Posterior cingulate gyrus (tissue), 11 donors: ENCODE results near the gene MOV10L1.
"Not testable (repeated sequence)": the region's sequence is repeated elsewhere in the genome, so short reads cannot be mapped to it uniquely, and the experiment has no call there.

Experiments
- DNase-seq, 10 donors: peaks; one replicate each; pipeline versions ENCODE4 v3.0.0 to v3.0.0-alpha.2; 2020 to 2021; ENCODE audit warnings: mixed read lengths in 3 of 10
- intact Hi-C: fragments of 100-400 bp; cut with DNase I; formaldehyde crosslinking; loops from one replicate; pipeline ENCODE4 v1.15.1; 2023

Gene MOV10L1

DNA sequence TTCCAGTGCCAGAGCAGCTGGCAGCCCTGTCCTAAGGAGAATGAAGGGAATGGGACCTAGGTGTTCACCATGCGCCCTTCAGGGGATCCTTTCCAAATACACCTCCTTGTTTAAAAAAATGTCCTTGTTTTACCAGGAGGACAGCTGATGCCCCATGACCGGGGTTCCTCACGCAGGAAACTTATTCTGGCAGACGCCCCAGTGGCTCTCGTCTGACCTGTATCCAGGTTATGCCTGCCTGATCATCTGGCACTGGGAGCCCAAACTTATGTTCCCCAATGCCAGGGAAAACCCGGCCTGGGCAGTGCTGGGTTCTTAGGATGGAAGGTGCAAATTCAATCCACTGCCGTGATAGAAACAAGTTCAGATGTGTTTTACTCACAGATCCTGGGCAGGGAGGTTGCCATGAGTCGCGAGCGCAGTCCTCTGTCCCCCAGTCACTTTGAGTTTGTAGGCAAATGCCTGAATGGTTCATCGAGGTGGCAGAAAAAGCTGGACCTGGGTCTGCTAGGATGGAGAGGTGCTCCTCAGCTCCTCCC, 31.5 kb downstream of the MOV10L1 start:
- no peak for DNase-seq
- intact Hi-C loops: no loop called here

GRCh38 chr22:50123119-50123518, 33.3 kb downstream of the MOV10L1 start:
- no peak for DNase-seq
- intact Hi-C loops: no loop called here

- DNase-seq: no peak
- intact Hi-C loops: no loop called here
These were observed 35.2 kb downstream of the MOV10L1 start for GRCh38 chr22:50125029-50125428.

GRCh38 chr22:50129121-50129736, 39.4 kb downstream of the MOV10L1 start:
- DNase-seq: no peak
- intact Hi-C loops: no loop called here

DNA sequence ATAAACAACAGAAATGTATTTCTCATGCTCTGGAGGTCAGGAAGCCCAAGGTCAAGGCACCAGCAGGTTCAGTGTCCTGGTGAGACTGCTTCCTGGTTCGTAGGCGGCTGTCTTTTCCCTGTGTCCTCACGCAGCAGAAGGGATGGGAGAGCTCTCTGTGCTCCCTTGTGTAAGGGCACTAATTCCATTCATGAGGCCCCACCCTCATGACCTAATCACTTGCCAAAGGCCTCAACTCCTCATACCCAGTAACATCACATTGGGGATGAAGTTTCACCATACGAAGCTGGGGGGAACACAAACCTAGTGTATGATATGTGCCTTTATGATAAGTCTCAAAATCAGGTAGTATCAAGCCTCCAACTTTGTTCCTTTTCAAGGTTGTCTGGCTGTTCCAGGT, 42.1 kb downstream of the MOV10L1 start:
- intact Hi-C loops: no loop called here
- no peak for DNase-seq

DNA sequence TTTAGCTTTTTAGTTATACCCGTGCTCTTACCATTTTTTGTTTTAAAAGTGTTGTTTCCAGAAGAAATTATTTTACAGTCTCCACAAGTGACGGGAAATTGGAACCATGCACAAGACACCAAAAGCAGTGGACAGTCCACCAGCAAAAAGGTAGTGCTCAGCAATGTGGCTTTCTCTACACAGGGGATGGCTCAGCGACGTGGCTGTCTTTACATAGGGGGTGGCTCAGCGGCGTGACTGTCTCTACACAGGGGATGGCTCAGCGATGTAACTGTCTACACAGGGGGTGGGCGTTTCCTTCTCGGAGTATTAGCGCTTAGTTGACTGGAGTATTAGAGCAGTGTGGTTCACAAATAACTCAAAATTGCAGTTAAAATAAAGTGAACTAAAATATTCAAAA, 44.7 kb downstream of the MOV10L1 start:
- peak in 1 of 10 donors; percentile 16 for DNase-seq
- intact Hi-C loops: no loop called here

DNA sequence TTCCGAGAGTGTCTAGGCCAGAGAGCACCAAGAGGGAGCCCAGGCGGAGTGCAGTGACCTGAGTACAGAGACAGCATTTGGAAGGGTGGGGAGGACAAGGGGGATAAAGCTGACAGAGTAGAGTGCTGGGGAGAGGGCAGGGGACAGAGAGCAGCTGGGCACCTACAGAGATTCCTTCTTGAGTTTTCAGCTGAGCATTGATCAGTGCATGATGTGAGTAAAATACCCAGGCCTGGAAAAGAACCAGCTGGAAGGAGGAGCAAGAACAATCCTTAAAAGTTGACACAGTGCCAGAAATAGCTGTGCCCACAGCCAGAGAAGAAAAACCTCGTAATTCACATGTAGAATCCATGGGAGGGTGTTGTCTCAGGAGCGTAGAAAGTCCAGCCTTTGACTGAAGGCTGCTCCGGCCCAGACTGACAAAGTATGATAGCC, 46.8 kb downstream of the MOV10L1 start:
- peak in 1 of 10 donors; percentile 78 for DNase-seq
- intact Hi-C loops: no loop called here

DNA sequence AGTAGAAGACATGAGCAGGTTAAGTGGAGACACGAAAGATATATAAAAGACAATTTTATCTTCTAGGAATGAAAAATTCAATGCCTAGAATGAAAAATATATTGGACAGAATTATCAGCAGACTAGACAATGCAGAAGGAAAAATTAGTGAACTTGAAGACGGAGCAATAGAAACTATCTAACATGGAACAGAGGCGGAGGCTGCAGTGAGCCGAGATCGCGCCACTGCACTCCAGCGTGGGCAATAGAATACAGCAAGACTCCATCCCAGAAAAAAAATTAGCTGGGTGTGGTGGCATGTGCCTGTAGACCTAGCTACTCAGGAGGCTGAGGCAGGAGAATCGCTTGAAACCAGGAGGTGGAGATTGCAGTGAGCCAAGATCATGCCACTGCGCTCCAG, 47.5 kb downstream of the MOV10L1 start:
- intact Hi-C loops: not testable (repeated sequence)
- DNase-seq: peak in 1 of 10 donors; percentile 55

GRCh38 chr22:50138041-50138440, 48.2 kb downstream of the MOV10L1 start:
- intact Hi-C loops: no loop called here
- DNase-seq: no peak

GRCh38 chr22:50138988-50139387, 49.2 kb downstream of the MOV10L1 start:
- intact Hi-C loops: no loop called here
- DNase-seq: no peak

DNA sequence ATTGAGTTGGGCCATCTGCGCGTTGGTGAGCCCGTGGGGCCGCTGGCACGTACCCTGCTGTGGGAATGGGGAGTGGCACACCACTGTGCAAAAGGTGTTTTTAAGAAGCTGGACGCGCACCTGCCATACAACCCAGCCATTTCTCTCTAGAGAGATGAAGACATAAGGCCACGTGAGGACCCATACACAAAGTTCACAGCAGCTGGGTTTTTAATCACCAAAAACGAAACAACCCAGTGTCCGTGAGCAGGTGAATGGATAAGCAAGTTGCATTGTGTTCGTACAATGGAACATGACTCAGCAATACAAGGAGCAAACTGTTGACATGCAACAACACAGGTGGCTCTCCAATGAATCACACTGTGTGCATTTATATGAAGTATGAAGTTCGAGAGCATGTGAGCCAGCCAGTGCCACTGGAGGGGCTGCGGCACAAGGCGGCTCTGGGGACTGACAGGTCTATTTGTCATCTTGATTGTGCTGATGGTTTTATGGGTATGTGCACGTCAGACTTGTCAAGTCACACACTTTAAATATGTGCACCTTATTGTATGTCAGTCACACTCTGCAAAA, 50.1 kb downstream of the MOV10L1 start:
- intact Hi-C loops: no loop called here

GRCh38 chr22:50140615-50141014, 50.8 kb downstream of the MOV10L1 start:
- DNase-seq: no peak
- intact Hi-C loops: no loop called here

More for the DNA sequence above, 50.1 kb downstream of the MOV10L1 start:
- DNase-seq: no peak

GRCh38 chr22:50141462-50141861, 51.7 kb downstream of the MOV10L1 start:
- DNase-seq: peak in 1 of 10 donors; percentile 80

GRCh38 chr22:50141891-50142363, 52.1 kb downstream of the MOV10L1 start:
- DNase-seq: peak in 1 of 10 donors; percentile 17
- intact Hi-C loops: no loop called here

More at GRCh38 chr22:50141462-50141861, 51.7 kb downstream of the MOV10L1 start:
- intact Hi-C loops: no loop called here

GRCh38 chr22:50143096-50143495, 53.3 kb downstream of the MOV10L1 start:
- intact Hi-C loops: no loop called here
- peak in 2 of 10 donors; percentile 6 to 22 for DNase-seq

DNA sequence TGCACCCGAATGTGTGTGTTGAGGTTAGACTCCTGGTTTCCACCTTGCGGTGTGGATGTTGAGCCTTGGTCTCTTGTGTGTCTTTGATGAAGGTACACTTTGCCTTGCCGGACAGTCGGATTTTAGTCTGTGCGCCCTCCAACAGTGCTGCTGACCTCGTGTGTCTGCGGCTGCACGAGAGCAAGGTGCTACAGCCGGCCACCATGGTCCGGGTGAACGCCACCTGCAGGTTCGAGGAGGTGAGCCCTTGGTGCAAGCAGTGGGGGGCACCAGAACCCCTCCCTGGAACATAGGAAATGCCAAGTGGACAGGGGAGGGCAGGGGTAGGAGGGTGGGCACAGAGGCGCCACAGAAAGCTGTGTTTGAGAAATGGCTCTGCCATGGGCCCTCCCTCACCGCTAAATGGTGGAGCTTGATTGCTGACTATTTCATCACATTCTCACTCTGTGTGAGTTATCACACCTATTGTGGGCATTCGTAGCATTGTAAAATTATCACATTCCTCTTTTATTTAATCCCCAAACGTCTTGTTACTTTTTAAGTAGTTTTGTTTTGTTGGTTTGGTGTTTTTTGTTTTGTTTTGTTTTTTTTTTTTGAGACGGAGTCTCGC, 54.3 kb downstream of the MOV10L1 start:
- intact Hi-C loops: no loop called here
- peak in 2 of 10 donors; percentile 38 to 49 for DNase-seq

- DNase-seq: peak in 2 of 10 donors; percentile 58 to 74
- intact Hi-C loops: loop anchor here (2.0 kb wide), 1 partner anchor 65 kb away; no protein-coding TSS in a partner anchor
These were observed 56.1 kb downstream of the MOV10L1 start for GRCh38 chr22:50145721-50146438.

DNA sequence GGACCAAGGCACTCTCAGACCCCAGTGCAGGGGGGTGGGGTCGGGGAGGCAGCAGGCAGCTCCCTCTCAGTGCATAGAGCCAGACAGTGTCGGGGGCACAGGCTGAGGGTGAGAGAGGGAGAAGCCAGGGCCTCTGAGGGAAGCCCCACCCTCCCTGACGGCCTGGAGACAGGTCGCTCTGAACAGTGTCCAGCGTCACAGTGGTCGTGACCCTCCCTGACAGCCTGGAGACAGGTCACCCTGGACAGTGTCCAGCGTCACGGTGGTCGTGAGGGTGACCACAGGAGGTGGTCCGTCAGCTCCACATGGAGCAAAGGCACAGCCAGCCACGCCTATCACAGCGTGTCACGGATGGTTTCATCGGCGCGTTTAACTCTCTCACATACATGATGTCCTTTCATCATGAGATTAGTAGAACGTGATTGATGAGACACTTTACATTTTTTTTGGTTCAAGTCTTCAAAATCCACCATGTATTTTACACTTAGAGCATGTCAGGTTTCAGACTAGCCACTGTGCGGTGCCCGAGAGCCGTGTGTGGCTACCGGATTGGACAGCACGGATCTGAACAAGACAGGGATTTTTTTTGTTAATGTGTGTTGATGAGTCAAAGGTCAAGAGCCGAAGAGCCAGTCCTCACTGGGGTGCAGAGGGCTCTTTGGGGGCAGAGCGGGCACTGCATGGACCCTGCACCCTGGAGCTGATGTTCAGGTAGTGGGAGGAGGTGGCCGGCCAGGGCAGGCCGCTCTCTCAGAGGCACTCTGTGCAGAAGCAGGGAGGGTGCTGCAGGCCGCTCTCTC, 56.8 kb downstream of the MOV10L1 start:
- DNase-seq: peak; percentile 63 to 97 (median 78)
- intact Hi-C loops: loop anchor here (2.0 kb wide), 1 partner anchor 64 kb away; no protein-coding TSS in a partner anchor

- DNase-seq: peak in 2 of 10 donors; percentile 71 to 80
These were observed 57.7 kb downstream of the MOV10L1 start for GRCh38 chr22:50147258-50148165.

More at GRCh38 chr22:50147258-50148165, 57.7 kb downstream of the MOV10L1 start:
- intact Hi-C loops: loop anchor here (2.0 kb wide), 1 partner anchor 63 kb away; no protein-coding TSS in a partner anchor
